Activated T-cell treated with anti-CD3 and anti-CD28 coated beads, Interleukin-2, amount 50 U/mL, for 1 hour (primary cell): ENCODE data around the gene PYGB.
"Not testable (repeated sequence)": the region's sequence is repeated elsewhere in the genome, so short reads cannot be mapped to it uniquely, and the experiment has no call there.

ENCODE experiments used
- DNase-seq: peaks from one replicate; pipeline ENCODE4 v3.0.0-alpha.2; 2020

PYGB gene

DNA sequence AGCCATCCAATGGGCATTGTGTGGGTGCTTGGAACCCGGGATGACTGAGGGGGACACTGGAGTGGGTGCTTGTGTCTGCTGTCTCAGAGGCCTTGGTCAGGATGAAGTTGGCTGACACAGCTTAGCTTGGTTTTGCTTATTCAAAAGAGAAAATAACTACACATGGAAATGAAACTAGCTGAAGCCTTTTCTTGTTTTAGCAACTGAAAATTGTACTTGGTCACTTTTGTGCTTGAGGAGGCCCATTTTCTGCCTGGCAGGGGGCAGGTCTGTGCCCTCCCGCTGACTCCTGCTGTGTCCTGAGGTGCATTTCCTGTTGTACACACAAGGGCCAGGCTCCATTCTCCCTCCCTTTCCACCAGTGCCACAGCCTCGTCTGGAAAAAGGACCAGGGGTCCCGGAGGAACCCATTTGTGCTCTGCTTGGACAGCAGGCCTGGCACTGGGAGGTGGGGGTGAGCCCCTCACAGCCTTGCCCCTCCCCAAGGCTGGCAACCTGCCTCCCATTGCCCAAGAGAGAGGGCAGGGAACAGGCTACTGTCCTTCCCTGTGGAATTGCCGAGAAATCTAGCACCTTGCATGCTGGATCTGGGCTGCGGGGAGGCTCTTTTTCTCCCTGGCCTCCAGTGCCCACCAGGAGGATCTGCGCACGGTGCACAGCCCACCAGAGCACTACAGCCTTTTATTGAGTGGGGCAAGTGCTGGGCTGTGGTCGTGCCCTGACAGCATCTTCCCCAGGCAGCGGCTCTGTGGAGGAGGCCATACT lies 49.4 kb downstream of the PYGB start:
- DNase-seq: no peak

GRCh38 chr20:25299806-25300205 lies 51.9 kb downstream of the PYGB start:
- DNase-seq: no peak

DNA sequence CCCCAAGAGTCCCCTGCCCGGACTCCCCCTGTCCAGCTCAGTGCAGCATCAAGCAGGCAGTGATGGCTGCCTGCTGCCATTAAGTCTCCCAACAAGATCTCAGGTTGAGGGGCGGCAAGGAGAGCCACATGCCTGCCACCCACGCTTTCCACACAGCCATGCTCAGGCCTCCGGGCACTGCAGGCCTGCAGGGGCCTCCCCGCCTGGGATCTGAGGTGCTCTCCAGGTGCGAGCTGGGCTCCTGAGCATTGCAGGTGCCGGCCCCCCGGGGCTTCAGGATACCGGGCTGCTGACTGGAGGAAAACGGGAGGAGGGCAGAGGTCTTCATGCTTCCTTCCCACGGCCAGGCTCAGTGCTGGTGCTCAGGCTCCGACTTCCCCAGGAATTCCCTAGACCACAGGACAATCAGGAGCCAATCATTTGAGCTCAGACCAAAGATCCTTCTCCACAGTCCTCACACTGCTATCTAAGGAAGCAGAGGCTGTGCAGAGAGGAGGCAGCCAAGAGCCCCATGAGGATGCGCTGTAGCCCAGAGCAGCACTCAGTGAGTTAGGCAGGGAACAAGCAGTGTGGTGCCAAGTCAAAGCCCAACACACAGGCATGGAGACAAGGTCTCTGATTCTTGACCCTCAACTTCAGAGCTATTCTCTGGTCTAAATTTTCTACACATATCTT lies 52.7 kb downstream of the PYGB start:
- no peak for DNase-seq

DNA sequence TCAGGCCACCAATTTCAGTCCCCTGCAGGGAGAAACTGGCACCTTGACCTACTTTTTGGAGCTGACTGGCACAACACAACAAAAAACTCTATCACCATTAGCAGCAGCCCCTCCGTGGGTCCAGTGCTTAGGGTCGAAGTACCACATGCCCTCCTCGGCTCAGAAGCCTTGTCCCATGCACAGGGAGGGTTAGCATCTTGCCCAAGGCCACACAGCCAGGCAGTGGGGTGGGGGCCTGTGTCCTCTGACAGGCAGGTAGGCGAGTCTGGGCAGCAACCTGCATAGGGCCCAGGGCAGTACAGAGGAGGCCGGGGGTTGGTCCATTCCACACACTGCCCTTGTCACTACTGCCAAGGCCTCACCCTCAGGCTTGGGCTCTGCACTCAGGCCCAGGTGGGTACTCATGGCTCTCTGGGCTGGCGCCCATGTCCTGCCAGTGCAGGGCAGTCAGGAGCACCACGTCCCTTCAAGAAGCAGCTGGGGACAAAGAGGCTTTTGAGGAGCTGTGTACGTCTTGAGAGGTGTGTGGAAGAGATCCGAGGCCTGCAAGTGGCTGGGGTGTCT lies 53.6 kb downstream of the PYGB start:
- no peak for DNase-seq

- DNase-seq: no peak
These were observed 54.7 kb downstream of the PYGB start for GRCh38 chr20:25302596-25302995.

- DNase-seq: no peak
These were observed 55.6 kb downstream of the PYGB start for GRCh38 chr20:25303292-25304024.

- DNase-seq: no peak
These were observed 56.2 kb downstream of the PYGB start for GRCh38 chr20:25304025-25304549.

DNA sequence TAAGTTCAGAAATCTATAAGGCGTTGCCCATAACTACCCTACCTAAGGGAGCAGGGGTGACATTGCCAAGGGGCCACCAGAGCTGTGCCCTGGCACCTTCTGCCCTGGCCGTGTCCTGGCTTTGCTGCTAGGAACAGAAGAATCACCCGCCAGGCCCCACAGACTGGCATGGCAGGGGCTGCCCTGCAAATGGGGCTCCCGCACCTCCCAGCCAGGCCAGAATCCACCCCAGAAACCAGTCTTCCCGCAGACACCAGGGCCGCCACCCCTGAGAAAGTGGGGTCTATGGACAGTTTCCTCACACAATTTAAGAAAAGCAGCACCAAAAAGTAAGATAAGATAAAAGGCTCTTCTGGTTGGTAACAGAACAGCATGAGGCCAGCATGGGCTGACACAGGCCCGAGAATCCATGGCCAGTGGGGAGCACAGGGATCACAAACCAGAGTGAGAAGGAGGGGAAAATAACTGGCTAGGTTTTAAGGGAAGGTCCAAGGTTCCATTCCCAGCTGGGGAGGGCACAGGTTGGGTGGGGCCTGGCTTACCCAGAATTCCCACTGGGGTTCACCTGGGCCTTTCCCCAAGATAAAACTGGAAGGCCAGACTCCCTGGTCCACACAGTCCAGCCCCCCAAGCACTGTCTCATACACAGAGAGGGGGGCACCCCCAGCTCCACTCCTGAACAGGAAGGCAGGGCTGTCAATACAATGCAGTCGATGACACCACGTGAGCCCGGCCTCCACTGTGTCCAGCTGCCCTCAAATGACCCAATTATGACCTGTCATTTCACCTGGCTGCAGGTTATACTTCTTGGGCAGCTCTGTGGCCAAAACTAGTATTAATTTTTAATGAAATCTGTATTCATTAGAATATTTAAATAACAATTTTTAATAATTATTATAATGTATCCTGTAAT lies 59.4 kb downstream of the PYGB start:
- DNase-seq: no peak

GRCh38 chr20:25308083-25308491 lies 60.2 kb downstream of the PYGB start:
- no peak for DNase-seq

- no peak for DNase-seq
These were observed 60.9 kb downstream of the PYGB start for GRCh38 chr20:25308671-25309394.

- no peak for DNase-seq
These were observed 61.7 kb downstream of the PYGB start for GRCh38 chr20:25309395-25310267.

DNA sequence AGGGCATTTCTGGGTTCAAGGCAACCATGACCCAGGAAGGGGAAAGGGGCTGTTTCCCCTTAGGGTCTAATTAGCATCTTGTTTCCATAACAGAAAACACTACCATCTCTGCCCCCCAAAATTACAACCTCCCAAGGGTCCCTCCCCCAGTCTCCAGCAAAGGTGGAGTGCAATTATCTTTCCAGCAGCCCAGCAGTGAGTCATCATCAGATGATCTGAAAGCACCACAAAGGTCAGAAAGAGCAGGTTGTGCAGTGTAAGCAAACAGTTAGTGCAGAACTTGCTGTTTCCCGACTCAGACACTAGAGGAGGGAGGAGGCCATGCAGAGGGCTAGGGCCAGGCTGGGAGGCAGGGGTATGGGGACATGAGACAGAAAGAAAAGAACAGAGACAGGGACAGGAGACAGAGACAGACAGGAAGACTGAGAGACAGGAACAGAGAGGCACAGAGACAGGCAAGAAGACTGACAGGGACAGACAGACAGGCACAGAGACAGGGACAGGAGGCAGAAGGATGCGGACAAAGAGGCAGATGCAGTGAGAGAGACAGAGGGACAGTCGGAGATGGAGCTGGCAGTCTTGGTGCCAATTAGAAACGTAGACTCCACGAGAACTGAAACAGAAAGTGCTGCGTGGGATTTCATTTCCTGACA lies 62.5 kb downstream of the PYGB start:
- no peak for DNase-seq

DNA sequence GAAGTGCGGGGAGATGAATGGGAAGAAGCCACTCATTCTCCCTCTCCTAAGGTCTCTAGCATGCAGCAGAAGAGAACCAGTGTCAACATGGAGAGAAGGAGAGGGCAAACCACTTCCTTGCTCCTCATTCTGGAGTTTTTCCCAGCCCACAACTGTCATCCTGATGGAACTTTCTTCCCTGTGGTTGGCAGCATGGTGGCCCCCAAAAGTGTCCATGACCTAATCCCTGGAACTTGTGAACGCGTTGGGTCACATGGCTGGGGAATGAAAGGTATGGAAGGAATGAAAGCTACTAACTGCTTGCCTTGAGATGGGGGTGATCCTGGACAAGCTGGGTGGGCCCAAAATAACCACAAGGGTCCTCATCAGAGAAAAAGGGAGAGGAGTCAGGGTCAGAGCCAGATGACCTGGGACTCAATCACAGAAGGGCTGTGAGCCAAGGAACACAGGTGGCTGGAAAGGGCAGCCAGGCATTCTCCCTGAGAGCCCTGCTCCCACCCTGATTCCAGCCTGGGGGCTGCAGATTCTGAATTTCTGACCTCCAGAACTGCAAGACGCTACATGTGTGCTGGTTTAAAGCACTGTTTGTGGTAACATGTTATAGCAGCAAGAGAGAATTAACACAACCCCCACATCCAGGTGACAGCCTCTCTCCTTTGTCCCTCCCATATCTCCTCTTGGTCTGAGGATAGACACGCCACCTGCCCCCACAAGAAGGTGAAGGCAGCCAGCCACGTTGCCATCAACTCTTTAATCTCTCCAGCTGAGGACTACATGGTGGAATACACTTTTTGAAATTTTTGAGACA lies 63.2 kb downstream of the PYGB start:
- DNase-seq: no peak

DNA sequence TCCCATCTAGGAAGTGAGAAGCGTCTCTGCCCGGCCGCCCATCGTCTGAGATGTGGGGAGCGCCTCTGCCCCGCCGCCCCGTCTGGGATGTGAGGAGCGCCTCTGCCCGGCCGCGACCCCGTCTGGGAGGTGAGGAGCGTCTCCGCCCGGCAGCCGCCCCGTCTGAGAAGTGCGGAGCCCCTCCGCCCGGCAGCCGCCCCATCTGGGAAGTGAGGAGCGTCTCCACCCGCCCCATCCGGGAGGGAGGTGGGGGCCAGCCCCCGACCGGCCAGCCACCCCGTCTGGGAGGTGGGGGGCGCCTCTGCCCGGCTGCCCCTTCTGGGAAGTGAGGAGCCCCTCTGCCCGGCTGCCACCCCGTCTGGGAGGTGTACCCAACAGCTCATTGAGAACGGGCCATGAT lies 64.8 kb downstream of the PYGB start:
- not testable (repeated sequence) for DNase-seq

DNA sequence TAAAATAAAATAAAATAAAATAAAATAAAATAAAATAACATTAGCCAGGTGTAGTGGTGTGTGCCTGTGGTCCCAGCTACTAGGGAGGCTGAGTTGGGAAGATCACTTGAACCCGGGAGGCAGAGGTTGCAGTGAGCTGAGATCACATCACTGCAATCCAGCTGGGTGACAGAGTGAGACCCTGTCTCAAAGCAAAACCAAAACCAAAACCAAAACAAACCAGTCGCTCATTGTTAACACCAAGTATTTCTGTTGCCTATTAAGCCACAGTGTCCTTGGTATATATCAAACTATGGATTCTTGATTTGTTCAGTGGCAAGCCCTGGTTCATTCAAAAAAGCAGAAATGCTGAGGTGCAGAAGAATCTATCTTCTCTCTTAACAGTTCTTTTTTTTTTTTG lies 65.7 kb downstream of the PYGB start:
- no peak for DNase-seq

DNA sequence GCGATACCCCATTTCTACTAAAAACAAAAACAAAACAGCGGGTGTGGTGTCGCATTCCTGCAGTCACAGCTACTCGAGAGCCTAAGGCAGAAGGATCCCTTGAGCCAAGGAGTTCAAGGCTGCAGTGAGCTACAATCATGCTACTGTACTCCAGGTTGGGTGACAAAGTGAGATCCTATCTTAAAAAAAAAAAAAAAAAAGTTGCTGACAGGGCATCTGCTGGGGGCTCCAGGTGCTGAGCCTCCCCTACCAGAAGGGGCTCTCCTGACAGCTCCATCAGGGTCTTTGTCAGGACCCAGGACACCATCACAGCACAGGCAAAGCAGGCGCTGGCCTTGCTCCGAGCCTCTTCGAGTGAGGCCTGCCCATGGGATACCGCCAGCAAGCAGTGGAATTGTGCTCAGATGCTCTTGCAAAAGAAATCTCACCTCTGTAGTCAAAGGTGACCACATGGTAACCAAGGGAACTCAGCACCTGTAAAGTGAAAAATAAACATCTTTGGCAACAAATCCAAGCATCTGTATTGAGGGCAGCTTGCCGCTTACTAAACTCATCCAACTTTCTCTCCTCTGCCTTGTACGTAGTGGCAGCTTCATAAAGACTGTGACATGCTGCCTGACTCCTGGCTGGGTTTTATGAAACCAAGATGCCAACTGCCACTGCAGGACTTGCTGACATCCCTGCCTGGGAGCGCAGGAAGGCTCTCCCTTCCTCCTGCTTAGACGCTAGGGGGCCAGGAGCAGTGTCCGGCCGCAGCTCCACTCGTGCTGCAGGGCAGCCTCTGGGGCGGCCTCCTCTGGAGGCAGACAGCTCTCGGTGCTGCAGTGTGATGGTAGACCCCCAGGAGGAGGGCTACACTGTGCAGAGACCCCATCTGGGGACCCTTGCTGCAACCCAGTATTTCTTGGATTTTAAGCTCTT lies 66.9 kb downstream of the PYGB start:
- DNase-seq: no peak

DNA sequence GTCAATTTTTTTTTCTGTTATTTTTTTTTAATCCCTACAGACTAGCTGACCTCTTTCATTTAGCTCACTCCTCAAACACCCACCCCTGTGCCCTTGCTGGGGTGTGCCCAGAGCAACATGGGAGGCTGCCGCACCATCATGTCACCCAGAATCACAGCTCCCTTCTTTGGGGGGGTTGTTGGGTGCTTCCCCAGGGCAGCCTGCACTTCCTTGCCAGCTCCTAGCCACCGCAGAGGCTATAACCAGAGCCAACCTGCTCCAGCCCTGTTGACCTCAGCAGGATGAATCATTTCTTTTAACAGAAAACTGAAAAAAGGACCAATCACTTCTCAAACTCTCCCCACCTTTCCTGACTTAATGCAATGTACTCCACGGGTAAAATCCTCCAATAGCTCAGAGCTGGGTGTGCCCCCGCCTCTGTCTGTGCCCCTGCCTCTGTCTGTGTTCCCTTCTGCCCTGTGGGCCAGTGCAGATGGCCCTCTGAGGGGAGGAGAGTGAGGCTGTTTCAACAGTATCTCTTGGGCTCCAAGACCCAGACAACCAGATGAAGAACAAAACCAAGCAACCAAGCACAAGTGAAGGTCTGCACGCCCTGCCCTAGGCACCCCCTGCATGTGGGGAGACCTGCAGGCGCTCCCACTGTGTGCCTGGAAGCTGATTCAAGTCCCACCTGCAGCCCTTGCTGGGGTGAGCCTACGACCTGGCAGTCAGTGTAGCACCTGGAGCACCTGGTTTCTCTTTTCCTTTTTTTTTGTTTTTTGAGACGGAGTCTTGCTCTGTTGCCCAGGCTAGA lies 67.7 kb downstream of the PYGB start:
- DNase-seq: no peak
